ENCODE measurements around the gene BRD7.

GRCh38 chr16:50269061-50269705, 99.6 kb downstream of the BRD7 start:
- TF ChIP-seq CTCF (conservative IDR thresholded peaks at IDR 0.05; ENCODE audit: low read length) (no peak), EZH2phosphoT487 (IDR thresholded peaks at IDR 0.05; ENCODE audit: borderline replicate concordance) (no peak)

Measured in Loucy (cell line).